ENCODE data around the gene PACRG.

- TF ChIP-seq CTCF (IDR thresholded peaks at IDR 0.05), result no peak
- TF ChIP-seq POLR2AphosphoS5 (IDR thresholded peaks at IDR 0.05), result no peak
Observed at GRCh38 chr6:163053667-163054344, 326.0 kb downstream of the PACRG start.

Measured in upper lobe of left lung (tissue), 4 donors.